Medulla oblongata (tissue), 1 donor: Measurements from ENCODE around the gene PPM1G.
"Not testable (repeated sequence)": the region's sequence is repeated elsewhere in the genome, so short reads cannot be mapped to it uniquely, and the experiment has no call there.

Source experiments
- DNase-seq: peaks from one replicate; pipeline ENCODE4 v3.0.0-alpha.2; 2015; ENCODE audit errors: extremely low spot score

PPM1G gene, protein sequence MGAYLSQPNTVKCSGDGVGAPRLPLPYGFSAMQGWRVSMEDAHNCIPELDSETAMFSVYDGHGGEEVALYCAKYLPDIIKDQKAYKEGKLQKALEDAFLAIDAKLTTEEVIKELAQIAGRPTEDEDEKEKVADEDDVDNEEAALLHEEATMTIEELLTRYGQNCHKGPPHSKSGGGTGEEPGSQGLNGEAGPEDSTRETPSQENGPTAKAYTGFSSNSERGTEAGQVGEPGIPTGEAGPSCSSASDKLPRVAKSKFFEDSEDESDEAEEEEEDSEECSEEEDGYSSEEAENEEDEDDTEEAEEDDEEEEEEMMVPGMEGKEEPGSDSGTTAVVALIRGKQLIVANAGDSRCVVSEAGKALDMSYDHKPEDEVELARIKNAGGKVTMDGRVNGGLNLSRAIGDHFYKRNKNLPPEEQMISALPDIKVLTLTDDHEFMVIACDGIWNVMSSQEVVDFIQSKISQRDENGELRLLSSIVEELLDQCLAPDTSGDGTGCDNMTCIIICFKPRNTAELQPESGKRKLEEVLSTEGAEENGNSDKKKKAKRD

DNA sequence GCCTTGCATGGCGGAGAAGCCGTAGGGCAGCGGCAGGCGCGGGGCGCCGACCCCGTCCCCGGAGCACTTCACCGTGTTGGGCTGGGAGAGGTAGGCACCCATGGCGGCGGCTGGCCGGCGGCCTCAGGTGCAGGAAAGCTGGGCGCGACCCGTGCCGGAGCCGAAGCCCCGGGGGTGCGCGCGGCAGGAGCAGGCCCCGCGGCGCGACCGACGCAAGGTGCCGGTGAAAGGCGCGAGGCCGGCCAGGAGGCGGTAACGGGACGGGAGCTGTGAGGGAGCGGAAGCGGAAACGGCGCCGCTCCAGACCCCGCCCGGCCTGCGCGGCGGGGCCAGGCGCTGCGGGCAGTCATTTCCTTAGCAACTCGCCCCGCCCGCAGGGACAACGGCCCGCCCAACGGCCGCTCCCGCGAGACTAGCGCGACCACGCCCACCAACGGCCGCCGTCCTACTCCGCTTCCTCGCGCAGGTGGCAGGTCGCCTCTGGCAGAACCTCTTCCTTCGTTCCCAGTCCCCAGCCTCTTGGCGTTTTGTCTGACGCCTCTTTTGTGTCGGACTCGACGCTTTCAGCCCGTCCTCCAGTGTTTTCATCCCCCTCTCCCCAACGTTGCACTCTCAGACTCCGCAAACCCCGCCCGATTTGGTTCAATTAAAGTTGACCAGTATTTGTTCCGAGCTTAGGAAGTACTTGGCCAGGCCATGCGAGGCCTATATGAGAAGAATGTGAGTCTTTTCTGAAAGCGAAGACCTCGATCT, at the start of gene PPM1G:
PPM1G (minus strand) TSS at position 271 of the 753 bp plus-strand sequence; CDS start at position 102, 169 bp downstream.
- peak; percentile 96 for DNase-seq

DNA sequence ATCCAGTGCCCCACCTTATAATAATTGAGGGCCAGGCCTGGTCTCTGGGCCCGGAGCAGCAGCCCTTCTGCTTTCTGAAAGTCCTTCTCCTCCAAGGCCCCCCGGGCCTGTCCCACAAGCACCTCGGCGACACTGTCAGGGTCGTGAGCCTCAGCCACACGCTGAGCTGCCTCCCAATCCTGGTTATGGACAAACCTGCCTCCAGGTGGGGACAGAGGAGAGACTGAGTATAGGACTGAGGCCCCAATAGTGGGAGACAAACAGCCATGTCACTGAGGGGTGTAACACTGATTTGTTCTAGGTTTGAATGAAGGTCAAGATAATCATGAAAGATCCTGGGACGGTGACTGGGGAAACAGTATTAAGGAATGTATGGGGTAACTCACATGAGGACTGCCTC, 44.6 kb upstream of the PPM1G start:
- DNase-seq: no peak

DNA sequence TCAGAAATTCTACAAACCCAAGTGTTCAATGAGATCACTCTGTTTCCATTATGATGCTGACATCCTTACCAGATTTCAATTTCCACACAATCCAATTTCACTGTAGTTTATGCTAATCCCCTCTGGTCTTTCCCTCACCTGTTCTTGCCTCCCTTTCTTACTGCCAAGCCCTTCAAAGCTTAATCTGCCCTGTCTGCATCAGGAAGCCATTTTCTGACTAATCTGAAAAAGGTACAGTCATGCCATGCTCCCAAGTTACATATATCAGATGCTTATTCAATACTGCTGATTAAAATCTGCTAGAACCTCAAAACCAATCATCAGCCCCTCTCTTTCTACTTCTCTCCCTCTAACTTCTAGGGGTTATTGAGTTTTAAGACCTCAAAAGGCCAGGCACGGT, 41.7 kb upstream of the PPM1G start:
- DNase-seq: no peak

DNA sequence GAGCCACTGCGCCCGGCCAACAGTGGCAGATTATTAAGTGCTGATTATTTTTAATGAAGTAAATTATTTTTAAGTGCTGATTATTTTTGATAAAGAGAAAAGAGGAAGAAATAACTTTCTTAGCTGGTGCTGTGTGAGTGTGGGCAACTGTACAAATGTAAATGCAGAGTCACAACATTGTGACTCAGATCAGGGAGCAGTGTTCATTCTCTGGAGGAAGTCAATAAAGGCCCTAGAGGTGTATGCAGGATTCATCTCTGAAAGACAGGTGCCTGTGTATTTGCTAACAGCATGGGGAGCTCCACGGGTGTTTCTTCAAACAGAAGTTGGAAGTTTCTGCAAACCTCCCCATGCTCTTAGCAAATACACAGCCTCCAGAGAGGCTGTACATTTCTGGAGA, 39.0 kb upstream of the PPM1G start:
- DNase-seq: no peak

DNA sequence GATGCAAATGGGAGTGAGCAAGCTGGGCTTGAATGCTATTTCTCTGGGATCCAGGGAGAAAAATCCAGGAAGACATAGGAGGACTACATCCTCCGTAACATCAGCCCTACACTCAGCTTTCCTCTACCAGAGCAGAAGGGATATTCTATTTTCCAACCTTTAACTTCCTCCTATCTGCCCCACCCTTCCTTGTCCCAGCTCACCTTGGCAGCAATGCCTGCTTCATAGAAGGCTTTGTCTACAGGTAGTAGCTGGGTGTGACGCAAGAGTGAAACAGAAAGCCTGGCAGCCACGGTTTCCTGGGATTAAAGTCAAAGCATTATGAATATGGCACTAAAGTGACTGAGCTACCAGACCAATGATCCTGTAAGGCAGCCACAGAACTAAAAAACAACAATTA, 36.7 kb upstream of the PPM1G start:
- no peak for DNase-seq

DNA sequence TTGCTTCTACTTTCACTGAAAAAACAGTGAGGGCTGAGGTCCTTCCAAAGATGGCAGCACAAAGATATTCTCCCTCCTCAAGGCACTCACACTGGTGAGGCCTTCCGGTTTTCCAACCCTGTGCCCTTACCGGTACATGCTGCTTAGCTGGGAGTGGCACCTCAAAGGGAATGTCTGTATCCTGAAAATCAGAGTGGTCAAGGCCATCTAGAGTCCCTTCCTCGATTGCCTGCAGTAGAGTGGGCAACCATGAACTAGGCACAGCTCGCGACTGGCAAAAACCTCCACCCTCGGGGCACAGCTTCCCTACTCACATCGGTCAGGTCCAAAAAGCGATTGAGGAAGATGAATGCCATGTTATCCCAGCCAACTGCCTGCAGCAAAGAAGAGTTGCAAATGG, 36.2 kb upstream of the PPM1G start:
- no peak for DNase-seq

DNA sequence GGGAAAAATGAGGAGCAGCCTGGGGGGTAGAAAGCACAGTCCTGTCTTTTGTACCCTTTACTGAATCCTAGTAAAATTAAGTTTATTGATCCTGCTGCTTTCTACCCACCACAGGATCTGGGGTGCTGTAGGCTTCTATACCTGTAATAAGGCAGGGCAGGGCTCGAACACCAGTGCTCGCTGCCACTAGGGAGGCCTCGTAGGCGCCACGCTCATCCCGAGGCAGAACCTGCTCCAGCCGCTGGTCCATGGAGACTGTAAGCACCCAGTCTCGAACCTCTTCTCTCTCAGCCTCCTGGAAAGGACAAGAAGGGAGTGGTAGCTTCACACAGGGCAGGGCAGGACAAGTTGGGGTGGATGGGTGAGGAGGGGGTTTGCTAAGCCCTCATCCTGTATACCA, 35.8 kb upstream of the PPM1G start:
- DNase-seq: no peak

DNA sequence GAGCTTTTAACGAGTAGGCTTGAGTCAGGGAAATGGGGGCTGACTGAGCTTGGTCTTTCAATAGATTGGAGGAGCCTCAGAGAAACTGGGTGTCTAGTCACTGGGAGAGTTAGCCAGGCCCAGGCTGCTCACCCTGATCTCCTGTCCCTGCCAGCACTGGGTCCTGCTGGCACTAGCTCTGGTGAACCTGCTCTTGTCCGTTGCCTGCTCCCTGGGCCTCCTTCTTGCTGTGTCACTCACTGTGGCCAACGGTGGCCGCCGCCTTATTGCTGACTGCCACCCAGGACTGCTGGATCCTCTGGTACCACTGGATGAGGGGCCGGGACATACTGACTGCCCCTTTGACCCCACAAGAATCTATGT, 33.5 kb upstream of the PPM1G start:
- no peak for DNase-seq

DNA sequence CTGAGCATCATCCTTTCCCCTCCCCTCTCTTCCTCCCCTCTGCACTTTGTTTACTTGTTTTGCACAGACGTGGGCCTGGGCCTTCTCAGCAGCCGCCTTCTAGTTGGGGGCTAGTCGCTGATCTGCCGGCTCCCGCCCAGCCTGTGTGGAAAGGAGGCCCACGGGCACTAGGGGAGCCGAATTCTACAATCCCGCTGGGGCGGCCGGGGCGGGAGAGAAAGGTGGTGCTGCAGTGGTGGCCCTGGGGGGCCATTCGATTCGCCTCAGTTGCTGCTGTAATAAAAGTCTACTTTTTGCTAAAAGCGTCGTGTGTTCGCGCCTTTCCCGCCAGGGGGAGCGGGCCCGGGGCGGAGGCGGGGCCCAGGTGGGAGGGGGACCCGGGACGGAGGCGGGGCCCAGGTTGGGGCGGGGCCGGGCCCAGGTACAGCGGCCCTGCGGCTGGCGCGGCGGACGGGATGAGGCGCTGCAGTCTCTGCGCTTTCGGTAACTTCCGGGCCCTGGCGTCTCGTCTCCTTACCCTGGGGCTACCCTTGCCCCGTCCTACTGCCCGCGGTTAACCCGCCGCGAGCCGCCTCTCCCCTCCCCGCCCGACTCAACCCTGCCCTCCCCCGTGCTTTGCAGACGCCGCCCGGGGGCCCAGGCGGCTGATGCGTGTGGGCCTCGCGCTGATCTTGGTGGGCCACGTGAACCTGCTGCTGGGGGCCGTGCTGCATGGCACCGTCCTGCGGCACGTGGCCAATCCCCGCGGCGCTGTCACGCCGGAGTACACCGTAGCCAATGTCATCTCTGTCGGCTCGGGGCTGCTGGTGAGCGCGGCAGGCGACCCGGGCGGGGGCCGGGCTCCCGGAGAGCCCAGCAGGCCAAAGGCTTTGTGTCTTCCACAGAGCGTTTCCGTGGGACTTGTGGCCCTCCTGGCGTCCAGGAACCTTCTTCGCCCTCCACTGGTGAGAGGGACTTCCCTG, 32.8 kb upstream of the PPM1G start, which contains the start of gene KRTCAP3:
KRTCAP3 (plus strand) TSS at position 424 of the 962 bp plus-strand sequence; CDS start at position 456, 32 bp downstream.
- DNase-seq: no peak

DNA sequence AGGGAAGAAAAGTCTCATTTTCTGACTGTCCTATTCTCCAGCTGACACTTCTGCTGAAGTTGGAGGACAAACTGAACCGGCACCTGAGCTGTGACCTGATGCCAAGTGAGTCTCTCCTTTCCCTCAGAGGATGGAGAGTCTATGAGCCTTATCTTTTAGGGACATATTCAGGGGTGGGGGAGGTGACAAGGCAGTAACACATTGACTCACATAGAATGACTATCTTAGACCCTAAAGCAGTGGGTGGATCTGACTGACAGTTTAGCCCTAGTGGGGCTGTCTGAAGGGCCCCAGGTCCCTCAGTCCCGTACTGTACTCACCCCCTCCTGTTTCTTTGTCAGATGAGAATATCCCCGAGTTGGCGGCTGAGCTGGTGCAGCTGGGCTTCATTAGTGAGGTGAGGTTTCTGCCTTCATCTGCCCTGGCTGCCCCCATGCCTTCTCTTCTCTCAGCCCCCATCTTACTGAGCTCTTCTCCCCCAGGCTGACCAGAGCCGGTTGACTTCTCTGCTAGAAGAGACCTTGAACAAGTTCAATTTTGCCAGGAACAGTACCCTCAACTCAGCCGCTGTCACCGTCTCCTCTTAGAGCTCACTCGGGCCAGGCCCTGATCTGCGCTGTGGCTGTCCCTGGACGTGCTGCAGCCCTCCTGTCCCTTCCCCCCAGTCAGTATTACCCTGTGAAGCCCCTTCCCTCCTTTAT, 32.0 kb upstream of the PPM1G start:
- DNase-seq: no peak

DNA sequence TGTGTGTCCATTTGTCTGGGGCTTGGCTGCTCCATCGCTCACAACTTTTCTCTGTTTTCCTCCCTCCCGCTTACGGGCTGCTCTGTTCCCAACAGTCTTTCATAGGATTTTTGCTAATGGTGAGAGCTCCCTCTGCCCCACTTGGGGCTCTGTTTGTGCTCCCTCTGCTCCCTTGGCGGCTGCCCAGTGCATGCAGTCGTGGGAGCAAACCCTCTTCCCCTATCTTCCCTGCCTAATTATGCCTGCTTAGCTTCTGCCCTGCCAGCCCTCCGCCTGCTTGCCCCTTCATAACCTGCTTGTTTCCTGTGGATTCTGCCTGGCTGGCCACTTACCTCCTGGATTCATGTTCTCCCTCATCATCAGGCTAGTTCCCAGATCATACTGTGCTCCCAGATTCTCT, 26.2 kb upstream of the PPM1G start:
- no peak for DNase-seq

DNA sequence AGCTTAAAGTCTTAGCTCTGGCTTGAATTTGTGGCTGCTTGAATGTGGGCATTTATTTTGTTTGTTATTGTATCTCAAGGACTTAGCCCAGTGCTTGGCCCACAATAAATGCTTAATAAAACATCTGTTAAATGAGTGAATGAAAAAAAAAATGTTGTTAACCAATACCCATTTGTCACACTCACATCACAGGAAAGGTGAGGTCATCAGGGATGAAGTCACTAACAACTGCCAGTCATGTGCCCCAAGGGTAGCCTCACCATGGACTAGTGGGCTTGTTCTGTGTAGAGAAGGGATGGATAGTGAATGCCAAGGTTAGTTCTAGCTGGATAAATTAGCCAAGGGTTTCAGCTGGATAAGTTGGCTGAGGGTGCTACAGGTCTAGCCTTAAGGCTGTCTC, 22.0 kb upstream of the PPM1G start:
- DNase-seq: no peak

DNA sequence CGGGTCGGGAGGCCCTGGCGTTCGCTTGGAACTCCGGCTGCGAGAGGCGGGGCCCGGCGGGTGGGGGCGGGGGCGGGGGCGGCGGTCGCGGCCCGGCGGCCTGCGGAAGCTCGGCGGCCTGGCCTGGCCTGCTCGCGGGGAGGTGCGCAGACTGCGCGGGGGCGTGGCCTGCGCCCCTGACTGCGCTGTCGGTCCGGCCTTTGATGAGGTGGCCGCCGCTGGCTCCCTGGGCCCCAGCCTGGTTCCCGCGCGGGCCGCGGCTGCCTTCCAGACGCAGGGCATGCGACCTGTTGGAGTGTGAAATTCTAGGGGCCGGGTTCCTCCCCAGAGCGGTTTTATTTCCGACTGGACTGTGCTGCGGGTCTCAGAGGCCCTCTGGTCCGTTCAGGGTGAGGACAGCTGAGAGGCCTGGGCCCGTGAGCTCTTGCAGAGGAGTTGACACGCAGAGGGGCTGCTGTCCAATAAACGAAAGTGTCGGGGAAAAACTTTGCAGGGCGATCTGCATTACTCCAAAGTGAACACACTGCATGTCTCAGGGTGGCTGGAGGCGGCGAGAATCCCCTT, 19.7 kb upstream of the PPM1G start:
- peak; percentile 62 for DNase-seq

DNA sequence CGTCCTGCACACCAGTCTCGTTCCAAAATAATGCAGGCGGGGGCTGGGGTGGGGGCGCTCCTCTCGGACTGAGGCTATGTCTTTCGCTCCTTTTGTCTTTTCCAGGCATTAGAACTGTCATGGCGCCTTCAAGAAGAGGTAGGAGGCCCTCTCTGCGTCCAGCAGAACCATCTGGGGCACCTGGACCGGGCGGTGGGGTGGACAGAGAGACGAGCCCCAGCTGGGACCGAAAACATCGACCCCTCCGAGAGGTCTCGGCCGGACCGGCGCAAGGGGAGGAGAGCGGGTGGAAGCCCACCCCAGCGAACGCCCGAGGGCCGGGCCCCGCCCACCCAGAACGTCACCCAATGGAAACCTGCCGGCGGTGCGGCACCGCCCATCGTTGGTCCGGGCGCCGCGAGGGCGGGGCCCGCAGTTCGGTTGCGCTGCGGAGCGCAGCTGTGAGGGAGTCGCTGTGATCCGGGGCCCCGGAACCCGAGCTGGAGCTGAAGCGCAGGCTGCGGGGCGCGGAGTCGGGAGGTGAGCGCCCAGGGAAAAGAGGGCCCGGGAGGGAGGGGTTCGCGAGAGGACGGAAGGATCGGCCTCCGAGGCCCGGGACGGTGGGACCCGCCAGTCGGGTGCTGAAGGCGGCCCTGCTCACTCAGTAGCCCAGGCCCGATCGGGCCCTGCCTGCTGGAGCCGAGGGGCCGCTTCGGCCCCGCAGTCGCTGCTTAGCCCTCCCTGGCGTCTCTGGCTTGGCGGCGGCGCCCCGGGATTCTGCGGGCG, 19.0 kb upstream of the PPM1G start, which contains the start of gene NRBP1:
NRBP1 (plus strand) TSS at position 419 of the 765 bp plus-strand sequence. CDS start 4,643 bp downstream, outside the sequence.
- DNase-seq: peak; percentile 96

DNA sequence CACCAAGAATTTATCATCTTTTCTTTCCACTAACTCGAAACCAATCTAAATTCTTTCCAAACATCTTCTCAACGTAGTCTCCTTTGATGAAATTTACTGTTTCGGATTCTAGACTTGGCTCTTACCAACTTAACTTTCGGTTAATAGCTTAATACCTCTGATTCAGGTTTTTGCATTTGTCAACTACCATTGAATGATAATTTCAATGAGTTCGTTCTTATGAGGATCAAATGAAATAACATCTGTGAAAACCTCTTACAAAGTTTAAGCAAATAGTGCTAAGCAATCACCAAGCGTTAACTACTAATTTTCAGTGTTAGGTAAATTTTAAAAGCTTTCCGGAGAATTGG, 18.4 kb upstream of the PPM1G start:
- no peak for DNase-seq

DNA sequence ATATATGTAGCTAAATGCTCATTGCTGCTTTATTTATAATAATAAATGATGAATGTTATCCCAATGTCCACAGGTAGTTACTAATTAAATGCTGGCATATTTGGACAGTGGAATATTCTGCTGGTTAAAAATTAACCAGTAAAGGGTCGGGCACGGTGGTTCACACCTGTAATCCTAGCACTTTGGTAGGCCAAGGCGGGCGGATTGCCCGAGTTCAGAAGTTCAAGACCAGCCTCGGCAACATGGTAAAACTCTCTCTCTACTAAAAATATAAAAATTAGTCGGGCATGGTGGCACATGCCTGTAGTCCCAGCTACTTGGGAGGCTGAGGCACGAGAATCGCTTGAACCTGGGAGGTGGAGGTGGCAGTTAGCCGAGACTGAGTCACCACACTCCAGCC, 15.6 kb upstream of the PPM1G start:
- not testable (repeated sequence) for DNase-seq

DNA sequence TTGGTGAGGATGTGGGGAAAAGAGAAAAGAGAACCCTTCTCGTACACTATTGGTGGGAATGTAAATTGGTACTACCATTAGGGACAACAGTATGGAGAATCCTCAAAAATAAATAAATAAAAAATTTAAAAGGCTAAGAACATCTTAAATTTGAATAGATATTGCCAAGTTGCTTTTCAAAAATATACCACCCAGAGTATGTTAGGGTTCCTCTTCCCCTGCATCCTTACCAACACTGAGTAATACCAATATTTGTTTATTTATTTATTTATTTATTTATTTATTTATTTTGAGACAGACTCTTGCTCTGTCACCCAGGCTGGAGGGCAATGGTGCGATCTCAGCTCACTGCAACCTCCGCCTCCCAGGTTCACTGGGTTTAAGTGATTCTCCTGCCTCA, 13.6 kb upstream of the PPM1G start:
- DNase-seq: no peak

DNA sequence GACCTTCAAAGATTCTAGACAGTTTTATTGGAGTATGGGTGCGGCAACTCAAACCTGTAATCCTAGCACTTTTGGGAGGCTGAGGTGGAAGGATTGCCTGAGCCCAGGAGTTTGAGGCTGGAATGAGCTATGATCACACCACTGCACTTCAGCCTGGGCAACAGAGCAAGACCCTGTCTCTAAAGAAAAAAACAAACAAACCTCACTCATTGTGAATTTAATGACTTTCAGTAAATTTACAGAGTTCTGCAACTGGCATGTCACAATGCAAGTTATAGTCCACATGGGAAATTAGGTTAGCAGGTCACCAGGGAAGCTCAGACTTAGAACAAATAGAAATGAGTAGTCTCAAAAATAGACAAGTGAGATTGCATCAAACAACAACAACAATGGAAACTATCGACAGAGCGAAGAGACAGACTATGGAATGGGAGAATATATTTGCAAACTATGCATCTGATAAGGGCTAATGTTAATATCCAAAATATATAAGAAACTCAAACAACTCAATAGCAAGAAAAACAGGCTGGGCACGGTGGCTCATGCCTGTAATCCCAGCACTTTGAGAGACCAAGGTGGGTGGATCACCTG, 12.4 kb upstream of the PPM1G start:
- no peak for DNase-seq

DNA sequence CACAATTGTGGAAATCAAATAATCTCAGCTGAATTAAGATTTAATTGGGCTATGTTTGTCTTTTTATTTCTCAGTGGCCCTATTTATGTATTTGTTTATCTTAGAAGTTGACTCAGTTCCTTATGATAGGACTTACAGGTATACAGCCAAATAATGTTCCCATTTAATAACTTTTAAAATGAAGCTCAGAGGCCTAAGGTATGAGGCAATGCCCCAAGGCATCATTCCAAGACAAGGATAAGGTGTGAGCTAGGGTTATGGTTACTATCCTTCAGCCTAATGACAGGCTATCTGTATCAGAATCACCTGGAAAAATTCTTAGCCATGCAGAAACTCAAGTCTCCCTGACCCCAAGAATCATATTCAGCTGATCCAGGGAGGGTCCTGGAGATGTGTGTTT, 11.6 kb upstream of the PPM1G start:
- DNase-seq: no peak

DNA sequence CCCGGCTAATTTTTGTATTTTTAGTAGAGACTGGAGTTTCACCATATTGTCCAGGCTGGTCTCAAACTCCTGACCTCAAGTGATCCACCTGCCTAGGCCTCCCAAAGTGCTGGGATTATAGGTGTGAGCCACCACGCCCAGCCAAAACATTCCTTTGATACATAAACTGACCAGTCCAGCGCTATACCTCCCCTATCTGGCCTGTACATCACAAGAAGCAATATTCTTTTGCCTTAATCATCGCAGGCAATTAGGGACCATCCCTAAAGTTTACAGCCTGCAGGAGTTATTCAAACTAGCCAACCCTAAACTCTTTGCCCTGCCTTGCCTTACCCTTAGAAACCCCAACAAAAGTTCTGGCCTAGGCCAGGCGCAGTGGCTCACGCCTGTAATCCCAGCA, 6.8 kb upstream of the PPM1G start:
- DNase-seq: no peak
